SKM-1 (cell line): ENCODE results near the gene APC2.
A peak's percentile ranks its signal among the peaks of the same experiment; 100 is the strongest.
"Not testable (repeated sequence)": the region's sequence is repeated elsewhere in the genome, so short reads cannot be mapped to it uniquely, and the experiment has no call there.

Source experiments
- DNase-seq: peaks from one replicate; lab custom pipeline; 2025; ENCODE audit not compliant: unreplicated experiment; lab: John Stamatoyannopoulos, UW

APC2 gene

GRCh38 chr19:1427221-1427920, 22.6 kb upstream of the APC2 start:
- DNase-seq = no peak

GRCh38 chr19:1428738-1429391, 21.1 kb upstream of the APC2 start:
- no peak for DNase-seq

DNA sequence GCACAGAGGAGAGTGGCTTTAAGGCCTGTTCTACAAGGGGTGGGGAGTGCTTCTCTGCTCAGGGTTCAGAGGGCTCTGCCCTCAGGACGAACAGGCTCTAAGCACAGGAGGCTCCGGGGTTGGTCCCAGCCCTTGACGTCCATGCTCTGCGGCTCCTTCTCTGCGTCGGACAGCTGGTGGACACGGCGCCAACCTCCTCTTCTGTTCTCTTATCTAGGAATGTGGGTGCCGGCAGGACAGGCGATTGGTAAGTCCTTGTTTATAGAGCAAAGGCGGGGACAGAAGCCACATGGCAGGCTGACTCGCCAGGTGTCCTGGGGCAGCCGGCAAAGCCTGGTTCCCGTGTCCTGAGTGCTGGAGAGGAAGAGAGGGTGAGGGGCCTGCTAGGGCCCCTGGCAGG, 20.2 kb upstream of the APC2 start:
- DNase-seq = no peak

DNA sequence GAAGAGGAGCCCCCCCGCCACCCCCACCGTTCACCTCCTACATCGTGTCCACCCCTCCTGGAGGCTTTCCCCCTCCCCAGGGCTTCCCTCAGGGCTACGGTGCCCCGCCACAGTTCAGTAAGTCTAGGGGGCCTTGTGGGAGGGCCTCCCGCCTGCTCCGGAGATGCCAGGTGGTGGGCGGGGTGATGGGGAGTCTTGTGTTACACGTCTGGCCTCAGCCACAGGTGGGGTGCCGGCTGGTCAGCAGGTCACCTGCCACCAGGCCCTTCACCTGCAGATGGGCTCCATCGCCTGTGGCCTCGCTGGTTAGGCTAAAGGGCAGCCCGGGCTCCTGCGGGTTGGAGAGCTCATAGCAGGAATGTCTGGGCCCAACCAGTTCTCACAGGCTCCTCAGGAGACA, 19.7 kb upstream of the APC2 start:
- DNase-seq = no peak

DNA sequence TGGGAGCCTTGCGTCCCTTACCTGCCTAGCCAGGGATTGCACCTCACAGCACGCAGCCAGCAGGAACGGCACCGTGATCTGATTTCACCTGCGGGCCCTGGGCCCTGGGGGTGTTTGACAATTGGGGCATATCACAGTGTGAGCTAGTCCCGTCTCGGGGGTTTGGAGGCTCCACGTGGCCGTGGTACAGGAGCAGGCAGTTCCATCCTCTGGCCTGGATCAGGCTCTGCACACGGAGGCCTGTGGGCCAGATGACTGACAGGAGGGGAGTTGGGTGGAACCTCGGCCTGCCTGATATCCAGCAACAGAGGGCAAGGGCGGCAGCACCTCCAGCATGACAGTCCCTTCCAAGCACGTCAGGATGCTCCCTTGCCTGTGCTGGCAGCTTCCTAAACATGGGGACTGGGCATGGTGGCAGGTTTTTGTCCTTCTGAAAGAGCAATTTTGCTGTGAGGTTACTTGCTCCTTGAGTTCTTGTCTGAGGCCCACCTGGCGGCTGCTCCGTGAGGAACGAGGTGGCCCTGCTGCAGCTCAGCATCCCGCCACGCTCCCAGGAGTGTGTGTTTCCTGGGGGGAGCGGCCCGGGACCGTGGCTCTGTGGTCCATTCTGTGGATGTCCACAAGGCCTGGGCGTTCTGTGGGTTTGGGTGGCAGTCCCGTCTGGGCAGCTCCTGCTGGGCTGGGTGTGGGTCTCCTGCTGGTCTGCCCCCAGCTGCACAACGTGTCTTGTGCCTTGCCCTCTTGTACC, 18.0 kb upstream of the APC2 start:
- no peak for DNase-seq

DNA sequence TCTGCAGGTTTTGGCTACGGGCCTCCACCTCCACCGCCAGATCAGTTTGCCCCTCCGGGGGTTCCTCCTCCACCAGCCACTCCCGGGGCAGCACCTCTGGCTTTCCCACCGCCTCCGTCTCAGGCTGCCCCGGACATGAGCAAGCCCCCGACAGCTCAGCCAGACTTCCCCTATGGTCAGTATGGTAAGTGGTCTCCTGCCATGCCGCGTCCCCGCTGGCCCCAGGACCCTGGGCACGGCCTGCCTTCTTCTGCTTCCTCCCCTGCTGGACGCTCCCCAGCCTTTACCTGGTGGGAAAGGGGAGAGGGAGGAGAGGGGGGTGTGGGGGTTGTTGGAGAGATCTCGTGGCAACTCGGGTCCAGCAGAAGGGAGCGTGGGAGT, 17.4 kb upstream of the APC2 start:
- no peak for DNase-seq

- DNase-seq = no peak
Measured at GRCh38 chr19:1433119-1434039, 16.5 kb upstream of the APC2 start.

GRCh38 chr19:1434040-1434366, 15.9 kb upstream of the APC2 start:
- DNase-seq = no peak

- DNase-seq = no peak
Measured at GRCh38 chr19:1434577-1435060, 15.3 kb upstream of the APC2 start.

DNA sequence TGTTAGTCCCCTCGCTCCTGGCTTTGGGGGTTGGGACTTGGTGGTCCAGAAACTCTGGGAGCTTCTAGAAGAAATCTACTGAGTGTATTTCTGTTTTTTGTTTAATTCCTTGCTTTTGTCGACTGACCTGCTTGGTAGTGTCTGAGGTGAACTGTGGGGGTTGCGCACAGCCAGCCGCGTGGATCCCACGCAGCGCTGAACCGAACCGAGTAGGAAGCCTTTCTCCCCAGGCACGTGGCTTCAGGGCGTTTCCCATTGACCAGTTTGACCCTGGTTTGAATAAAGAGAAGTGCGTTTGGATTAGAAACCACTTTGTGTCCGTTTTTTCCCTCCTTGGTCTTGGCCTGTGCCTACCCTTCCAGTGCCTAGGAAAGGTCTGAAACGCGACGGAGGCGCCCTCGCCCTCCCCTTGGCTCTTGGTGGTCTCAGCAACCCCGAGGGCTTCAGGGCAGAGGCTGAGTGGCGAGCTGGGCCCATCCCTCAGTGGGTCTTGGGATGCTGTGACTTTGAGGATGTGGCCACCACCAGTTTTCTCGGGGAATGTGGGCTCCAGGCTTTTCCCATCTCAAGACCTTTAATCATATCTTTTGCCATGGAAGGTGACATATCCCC, 14.4 kb upstream of the APC2 start:
- no peak for DNase-seq

GRCh38 chr19:1437609-1438008, 12.3 kb upstream of the APC2 start:
- no peak for DNase-seq

DNA sequence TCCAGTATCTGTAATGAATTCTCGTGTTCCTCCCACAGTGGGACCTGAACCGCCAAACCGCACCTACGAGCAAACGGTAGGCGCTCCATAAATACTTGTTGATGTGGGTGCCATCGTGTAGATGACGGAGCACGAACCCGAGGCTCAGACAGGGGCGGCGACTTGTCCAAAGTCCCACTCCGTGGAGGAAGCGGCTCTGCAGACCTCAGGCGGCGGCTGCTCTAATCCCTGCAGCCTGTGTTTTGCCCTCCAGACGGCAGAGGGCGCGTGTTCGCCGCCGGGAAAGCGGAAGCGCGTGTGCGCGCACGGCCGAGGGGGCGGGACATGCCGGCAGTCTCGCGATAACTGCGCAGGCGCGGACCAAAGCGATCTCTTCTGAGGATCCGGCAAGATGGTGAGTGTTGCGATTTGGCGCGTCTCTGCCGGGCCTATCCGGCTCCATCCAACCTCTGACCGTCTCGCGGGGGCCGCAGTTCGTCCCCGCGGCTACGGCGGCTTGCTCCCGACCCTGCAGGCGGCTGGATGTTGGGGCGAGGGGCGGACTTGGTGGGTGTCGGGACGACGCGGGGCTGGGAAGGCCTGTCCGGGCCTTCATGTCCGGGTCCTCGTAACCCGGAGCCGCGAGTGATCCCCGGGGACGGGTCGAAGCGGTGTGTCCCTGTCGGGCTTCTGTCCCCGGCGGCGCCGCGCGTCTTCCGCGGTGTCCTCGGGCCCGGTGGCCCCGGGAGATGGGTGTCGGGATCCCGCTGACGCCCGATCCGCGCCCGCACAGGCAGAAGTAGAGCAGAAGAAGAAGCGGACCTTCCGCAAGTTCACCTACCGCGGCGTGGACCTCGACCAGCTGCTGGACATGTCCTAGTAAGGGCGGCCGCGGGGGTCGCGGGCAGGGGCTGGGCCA, 11.6 kb upstream of the APC2 start, which contains the start of gene RPS15:
TSS of gene RPS15 (plus strand) at position 362 of the 898 bp plus-strand sequence. CDS start at position 392, 30 bp downstream.
- peak; percentile 92 for DNase-seq

GRCh38 chr19:1438933-1439354, 11.0 kb upstream of the APC2 start:
- no peak for DNase-seq

DNA sequence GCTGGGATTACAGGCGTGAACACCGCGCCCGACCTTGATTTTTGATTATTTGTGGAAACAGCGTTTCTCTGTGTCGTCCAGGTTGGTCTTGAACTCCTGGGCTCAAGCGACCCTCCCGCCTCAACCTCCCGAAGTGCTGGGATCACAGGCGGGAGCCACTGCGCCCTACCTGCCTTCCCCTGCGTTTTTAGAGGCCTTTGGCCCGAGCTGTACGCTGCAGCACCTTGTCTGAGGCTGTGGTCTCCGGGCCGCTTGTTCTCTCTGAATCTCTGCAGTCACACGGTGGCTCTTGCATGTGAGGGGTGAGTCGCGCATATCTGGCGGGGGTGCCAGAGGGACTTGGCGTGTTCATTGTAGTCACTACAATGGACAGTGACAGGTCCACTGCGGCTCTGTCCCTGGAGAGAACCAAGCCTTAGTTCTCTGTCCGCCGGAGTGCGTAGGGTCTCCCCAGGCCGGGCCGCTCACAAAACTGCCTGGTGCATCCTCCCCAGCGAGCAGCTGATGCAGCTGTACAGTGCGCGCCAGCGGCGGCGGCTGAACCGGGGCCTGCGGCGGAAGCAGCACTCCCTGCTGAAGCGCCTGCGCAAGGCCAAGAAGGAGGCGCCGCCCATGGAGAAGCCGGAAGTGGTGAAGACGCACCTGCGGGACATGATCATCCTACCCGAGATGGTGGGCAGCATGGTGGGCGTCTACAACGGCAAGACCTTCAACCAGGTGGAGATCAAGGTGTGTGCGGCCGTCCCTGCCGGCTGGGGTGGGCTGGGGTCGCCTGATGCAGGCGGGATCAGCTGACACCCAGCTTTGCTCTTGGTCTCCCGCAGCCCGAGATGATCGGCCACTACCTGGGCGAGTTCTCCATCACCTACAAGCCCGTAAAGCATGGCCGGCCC, 10.2 kb upstream of the APC2 start:
- DNase-seq = not testable (repeated sequence)

GRCh38 chr19:1440418-1440801, 9.5 kb upstream of the APC2 start:
- DNase-seq = no peak

DNA sequence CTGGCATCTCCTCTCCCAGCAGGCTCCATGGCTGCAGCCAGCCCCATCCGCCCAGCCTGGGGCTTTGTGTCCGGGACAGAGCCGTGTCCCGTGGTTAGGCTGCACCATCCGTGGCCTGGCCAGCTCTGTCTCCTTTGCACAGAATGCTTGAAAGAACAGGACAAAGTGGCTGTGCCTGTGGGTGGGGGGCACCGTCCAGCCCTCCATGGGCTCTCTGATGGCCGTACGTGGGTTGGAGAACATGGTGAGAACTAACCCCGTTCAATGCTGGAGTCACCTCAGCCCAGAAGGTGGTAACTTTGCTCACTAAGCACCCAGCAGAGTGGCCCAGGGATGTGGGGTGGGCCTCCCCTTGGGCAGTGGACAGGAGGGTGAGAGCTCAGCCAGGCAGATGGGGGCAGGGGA, 8.9 kb upstream of the APC2 start:
- no peak for DNase-seq

DNA sequence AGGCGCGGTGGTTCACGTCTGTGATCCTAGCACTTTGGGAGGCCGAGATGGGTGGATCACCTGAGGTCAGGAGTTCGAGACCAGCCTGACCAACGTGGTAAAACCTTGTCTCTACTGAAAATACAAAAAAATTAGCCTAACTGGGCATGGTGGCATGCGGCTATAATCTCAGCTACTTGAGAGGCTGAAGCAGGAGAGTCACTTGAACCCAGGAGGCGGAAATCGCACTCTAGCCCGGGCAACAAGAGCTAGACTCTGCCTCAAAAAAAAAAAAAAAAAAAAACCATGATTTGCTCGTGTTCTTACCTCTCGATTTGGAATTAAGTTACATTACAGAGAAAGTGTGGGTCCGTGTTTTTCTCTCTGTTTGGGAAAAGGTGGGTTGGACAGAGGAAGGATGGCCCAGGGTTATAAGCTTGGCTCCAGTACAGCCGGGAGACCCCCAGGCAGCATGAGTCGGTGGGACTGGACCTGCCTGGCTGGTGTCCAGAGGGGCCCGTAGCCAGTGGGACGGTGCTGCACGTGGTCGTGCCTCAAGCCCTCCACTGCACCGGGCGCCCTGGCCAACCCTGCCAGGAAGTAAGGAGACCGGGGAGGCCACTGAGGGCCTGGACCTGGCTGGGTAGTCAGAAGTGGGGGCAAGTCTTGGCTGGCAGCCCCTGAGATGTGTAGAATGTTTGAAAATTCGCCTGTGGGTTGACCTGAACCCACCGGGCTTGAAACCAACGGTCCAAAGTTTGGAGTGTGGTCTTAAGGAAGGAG, 8.1 kb upstream of the APC2 start:
- DNase-seq = no peak
